ENCODE data around the gene AKAP8L.

DNA sequence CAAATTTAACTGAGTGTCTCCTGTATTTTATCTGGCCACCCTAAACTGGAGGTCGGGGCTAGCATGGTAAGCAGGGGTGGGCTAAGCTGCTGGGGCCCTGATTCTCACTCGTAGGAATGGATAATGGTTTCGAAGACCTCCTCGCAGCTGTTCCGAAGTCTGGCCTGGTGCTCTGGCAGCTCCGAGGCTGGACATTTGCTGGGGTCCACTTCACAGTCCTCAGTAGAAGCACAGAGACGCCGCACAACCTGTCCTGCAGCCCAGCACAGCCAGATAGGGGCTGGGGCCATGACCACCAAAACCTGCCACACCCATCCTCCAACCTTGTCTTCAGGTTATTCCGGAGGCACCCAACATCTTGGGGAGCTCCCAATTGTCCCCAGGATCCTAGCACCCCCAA lies 37.2 kb upstream of the AKAP8L start:
- TF ChIP-seq, protein P1, sequence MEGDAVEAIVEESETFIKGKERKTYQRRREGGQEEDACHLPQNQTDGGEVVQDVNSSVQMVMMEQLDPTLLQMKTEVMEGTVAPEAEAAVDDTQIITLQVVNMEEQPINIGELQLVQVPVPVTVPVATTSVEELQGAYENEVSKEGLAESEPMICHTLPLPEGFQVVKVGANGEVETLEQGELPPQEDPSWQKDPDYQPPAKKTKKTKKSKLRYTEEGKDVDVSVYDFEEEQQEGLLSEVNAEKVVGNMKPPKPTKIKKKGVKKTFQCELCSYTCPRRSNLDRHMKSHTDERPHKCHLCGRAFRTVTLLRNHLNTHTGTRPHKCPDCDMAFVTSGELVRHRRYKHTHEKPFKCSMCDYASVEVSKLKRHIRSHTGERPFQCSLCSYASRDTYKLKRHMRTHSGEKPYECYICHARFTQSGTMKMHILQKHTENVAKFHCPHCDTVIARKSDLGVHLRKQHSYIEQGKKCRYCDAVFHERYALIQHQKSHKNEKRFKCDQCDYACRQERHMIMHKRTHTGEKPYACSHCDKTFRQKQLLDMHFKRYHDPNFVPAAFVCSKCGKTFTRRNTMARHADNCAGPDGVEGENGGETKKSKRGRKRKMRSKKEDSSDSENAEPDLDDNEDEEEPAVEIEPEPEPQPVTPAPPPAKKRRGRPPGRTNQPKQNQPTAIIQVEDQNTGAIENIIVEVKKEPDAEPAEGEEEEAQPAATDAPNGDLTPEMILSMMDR (conservative IDR thresholded peaks at IDR 0.05; ENCODE audit: low read length) = no peak
- no peak for TF ChIP-seq EZH2phosphoT487 (IDR thresholded peaks at IDR 0.05; ENCODE audit: borderline replicate concordance)

All from Loucy (cell line).